ENCODE measurements around the gene FAM20B.

GRCh38 chr1:179036844-179037465 lies 11.3 kb downstream of the FAM20B start:
- no peak for TF ChIP-seq CTCF (IDR thresholded peaks at IDR 0.05 in 4 of 5, conservative IDR thresholded peaks at IDR 0.05 in 1 of 5)
- TF ChIP-seq POLR2A (IDR thresholded peaks at IDR 0.05) = no peak

All from gastrocnemius medialis (tissue), 4 donors.